HEK293 (cell line): ENCODE measurements around the gene ZNF546.

Experiments
- CTCF ChIA-PET: fragments of 350-600 bp; formaldehyde crosslinking; extraction: SDS; loops from one replicate; lab custom pipeline; 2021; ENCODE audit warnings: antibody characterized with exemption; lab: Yijun Ruan, JAX
- POLR2A ChIA-PET: fragments of 300-600 bp; formaldehyde crosslinking; extraction: SDS; loops from one replicate; lab custom pipeline; 2020; ENCODE audit warnings: antibody characterized with exemption, inconsistent platforms; lab: Yijun Ruan, JAX
- H3K27ac ChIP-seq: fragments of 200-500 bp; sonication (Bioruptor generic); 2 replicates; pipeline ENCODE4 v1.5.1; 2014; ENCODE audit warnings: low read depth, low read length, control low read depth, inconsistent platforms; ENCODE audit errors: extremely low read depth
- H3K36me3 ChIP-seq, 2 experiments: fragments of 200-500 bp in 1 of 2; sonication (Bioruptor generic) in 1 of 2; 1 replicate in 1 of 2; 2 replicates in 1 of 2; pipeline ENCODE4 v1.5.1; 2014 to 2017; ENCODE audit warnings: inconsistent platforms in 2 of 2, low read length in 2 of 2; ENCODE audit not compliant: control insufficient read depth in 2 of 2, insufficient read depth in 1 of 2
- H3K4me1 ChIP-seq: fragments of 200-500 bp; sonication (Bioruptor generic); 2 replicates; pipeline ENCODE4 v1.5.1; 2014; ENCODE audit warnings: mild to moderate bottlenecking, low read length, inconsistent platforms; ENCODE audit not compliant: control insufficient read depth, insufficient read depth
- H3K4me3 ChIP-seq: 2 replicates; pipeline ENCODE4 v1.5.1; 2011; ENCODE audit warnings: low read depth, mild to moderate bottlenecking, control low read depth, low read length, moderate library complexity
- H3K9me3 ChIP-seq: fragments of 200-500 bp; sonication (Bioruptor generic); 2 replicates; pipeline ENCODE4 v1.5.1; 2014; ENCODE audit warnings: low read depth, low read length, inconsistent platforms; ENCODE audit not compliant: control insufficient read depth, insufficient read depth
- EGR2 ChIP-seq: fragments of 450-650 bp; formaldehyde crosslinking; IDR thresholded peaks from 2 replicates; pipeline ENCODE4 v1.5.1; 2016; ENCODE audit warnings: low read depth, missing biosample characterization, missing genetic modification characterization
- GLI4 ChIP-seq: fragments of 450-650 bp; formaldehyde crosslinking; IDR thresholded peaks from 2 replicates; pipeline ENCODE4 v1.5.1; 2016; ENCODE audit warnings: missing biosample characterization, missing genetic modification characterization
- INSM2 ChIP-seq: fragments of 450-650 bp; formaldehyde crosslinking; IDR thresholded peaks from 2 replicates; pipeline ENCODE4 v1.5.1; 2016; ENCODE audit warnings: missing biosample characterization, missing genetic modification characterization
- KLF16 ChIP-seq: fragments of 450-650 bp; formaldehyde crosslinking; IDR thresholded peaks from 2 replicates; pipeline ENCODE4 v1.5.1; 2017; ENCODE audit warnings: missing biosample characterization, missing genetic modification characterization
- PATZ1 ChIP-seq: fragments of 450-650 bp; formaldehyde crosslinking; IDR thresholded peaks from 2 replicates; pipeline ENCODE4 v1.5.1; 2016; ENCODE audit warnings: missing biosample characterization, missing genetic modification characterization
- ZBTB1 ChIP-seq: fragments of 450-650 bp; formaldehyde crosslinking; IDR thresholded peaks from 2 replicates; pipeline ENCODE4 v1.5.1; 2016; ENCODE audit warnings: missing biosample characterization, missing genetic modification characterization
- ZBTB7A ChIP-seq: fragments of 450-650 bp; formaldehyde crosslinking; IDR thresholded peaks from 2 replicates; pipeline ENCODE4 v1.5.1; 2016; ENCODE audit warnings: low read depth, missing biosample characterization, missing genetic modification characterization
- ZFP37 ChIP-seq: fragments of 450-650 bp; formaldehyde crosslinking; IDR thresholded peaks from 2 replicates; pipeline ENCODE4 v1.5.1; 2016; ENCODE audit warnings: missing biosample characterization, missing genetic modification characterization
- ZNF133 ChIP-seq: fragments of 450-650 bp; formaldehyde crosslinking; IDR thresholded peaks from 2 replicates; pipeline ENCODE4 v1.5.1; 2016; ENCODE audit warnings: missing biosample characterization, missing genetic modification characterization
- ZNF140 ChIP-seq: fragments of 450-650 bp; formaldehyde crosslinking; IDR thresholded peaks from 2 replicates; pipeline ENCODE4 v1.5.1; 2016; ENCODE audit warnings: missing biosample characterization, missing genetic modification characterization
- ZNF2 ChIP-seq: fragments of 450-650 bp; formaldehyde crosslinking; IDR thresholded peaks from 2 replicates; pipeline ENCODE4 v1.5.1; 2016; ENCODE audit warnings: missing biosample characterization, missing genetic modification characterization
- ZNF23 ChIP-seq: fragments of 450-650 bp; formaldehyde crosslinking; IDR thresholded peaks from 2 replicates; pipeline ENCODE4 v1.5.1; 2016; ENCODE audit warnings: missing biosample characterization, missing genetic modification characterization, borderline replicate concordance
- ZNF239 ChIP-seq: fragments of 450-650 bp; formaldehyde crosslinking; IDR thresholded peaks from 2 replicates; pipeline ENCODE4 v1.5.1; 2016; ENCODE audit warnings: missing biosample characterization, missing genetic modification characterization
- ZNF335 ChIP-seq: fragments of 450-650 bp; formaldehyde crosslinking; conservative IDR thresholded peaks from 2 replicates; pipeline ENCODE4 v1.5.1; 2016; ENCODE audit warnings: missing biosample characterization, missing genetic modification characterization
- ZNF488 ChIP-seq: fragments of 450-650 bp; formaldehyde crosslinking; IDR thresholded peaks from 2 replicates; pipeline ENCODE4 v1.5.1; 2016; ENCODE audit warnings: missing biosample characterization, missing genetic modification characterization
- ZNF530 ChIP-seq: fragments of 450-650 bp; formaldehyde crosslinking; IDR thresholded peaks from 2 replicates; pipeline ENCODE4 v1.5.1; 2016; ENCODE audit warnings: low read depth, missing biosample characterization, missing genetic modification characterization
- ZNF645 ChIP-seq: fragments of 450-650 bp; formaldehyde crosslinking; IDR thresholded peaks from 2 replicates; pipeline ENCODE4; 2016; ENCODE audit warnings: missing biosample characterization, missing genetic modification characterization
- ZNF664 ChIP-seq: fragments of 450-650 bp; formaldehyde crosslinking; IDR thresholded peaks from 2 replicates; pipeline ENCODE4 v1.5.1; 2016; ENCODE audit warnings: missing biosample characterization, missing genetic modification characterization
- TF ChIP-seq, protein P1 (sequence below): fragments of 450-650 bp; IDR thresholded peaks from 2 replicates; pipeline ENCODE4 v1.5.1; 2018; ENCODE audit warnings: missing biosample characterization, mild to moderate bottlenecking, missing genetic modification characterization
- TF ChIP-seq, protein P2 (sequence below): IDR thresholded peaks from 2 replicates; pipeline ENCODE4 v1.6.1; 2011; ENCODE audit warnings: mild to moderate bottlenecking, low read depth, low read length, borderline replicate concordance
- TF ChIP-seq, protein P3 (sequence below): fragments of 450-650 bp; formaldehyde crosslinking; IDR thresholded peaks from 2 replicates; pipeline ENCODE4 v1.5.1; 2016; ENCODE audit warnings: missing biosample characterization, missing genetic modification characterization, low read depth
- TF ChIP-seq, protein P4 (sequence below): fragments of 450-650 bp; formaldehyde crosslinking; IDR thresholded peaks from 2 replicates; pipeline ENCODE4 v1.5.1; 2016; ENCODE audit warnings: missing biosample characterization, missing genetic modification characterization
- TF ChIP-seq, protein P5 (sequence below): fragments of 450-650 bp; formaldehyde crosslinking; IDR thresholded peaks from 2 replicates; pipeline ENCODE4 v1.5.1; 2016; ENCODE audit warnings: missing biosample characterization, missing genetic modification characterization

ZNF546 gene

GRCh38 chr19:39998501-39998900 is 1.6 kb downstream of the ZNF546 start:
- peaks cover 3 to 55% of the 10 kb centered on the region in 2 experiments for H3K36me3 ChIP-seq
- H3K4me1 ChIP-seq: peaks cover 9% of the 10 kb centered on the region
- TF ChIP-seq ZNF23 (tag by site-specific recombination) (no peak), GLI4 (tag by site-specific recombination) (no peak), ZFP37 (no peak), ZNF488 (tag by site-specific recombination) (no peak), ZNF2 (no peak), ZNF335 (tag by site-specific recombination) (no peak), EGR2 (tag by site-specific recombination) (no peak), KLF16 (no peak)
- TF ChIP-seq, protein P1, sequence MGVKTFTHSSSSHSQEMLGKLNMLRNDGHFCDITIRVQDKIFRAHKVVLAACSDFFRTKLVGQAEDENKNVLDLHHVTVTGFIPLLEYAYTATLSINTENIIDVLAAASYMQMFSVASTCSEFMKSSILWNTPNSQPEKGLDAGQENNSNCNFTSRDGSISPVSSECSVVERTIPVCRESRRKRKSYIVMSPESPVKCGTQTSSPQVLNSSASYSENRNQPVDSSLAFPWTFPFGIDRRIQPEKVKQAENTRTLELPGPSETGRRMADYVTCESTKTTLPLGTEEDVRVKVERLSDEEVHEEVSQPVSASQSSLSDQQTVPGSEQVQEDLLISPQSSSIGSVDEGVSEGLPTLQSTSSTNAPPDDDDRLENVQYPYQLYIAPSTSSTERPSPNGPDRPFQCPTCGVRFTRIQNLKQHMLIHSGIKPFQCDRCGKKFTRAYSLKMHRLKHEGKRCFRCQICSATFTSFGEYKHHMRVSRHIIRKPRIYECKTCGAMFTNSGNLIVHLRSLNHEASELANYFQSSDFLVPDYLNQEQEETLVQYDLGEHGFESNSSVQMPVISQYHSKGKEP (tag by site-specific recombination): no peak
- TF ChIP-seq, protein P2, sequence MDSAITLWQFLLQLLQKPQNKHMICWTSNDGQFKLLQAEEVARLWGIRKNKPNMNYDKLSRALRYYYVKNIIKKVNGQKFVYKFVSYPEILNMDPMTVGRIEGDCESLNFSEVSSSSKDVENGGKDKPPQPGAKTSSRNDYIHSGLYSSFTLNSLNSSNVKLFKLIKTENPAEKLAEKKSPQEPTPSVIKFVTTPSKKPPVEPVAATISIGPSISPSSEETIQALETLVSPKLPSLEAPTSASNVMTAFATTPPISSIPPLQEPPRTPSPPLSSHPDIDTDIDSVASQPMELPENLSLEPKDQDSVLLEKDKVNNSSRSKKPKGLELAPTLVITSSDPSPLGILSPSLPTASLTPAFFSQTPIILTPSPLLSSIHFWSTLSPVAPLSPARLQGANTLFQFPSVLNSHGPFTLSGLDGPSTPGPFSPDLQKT: no peak
- POLR2A ChIA-PET: interaction anchor here (2.2 to 3.1 kb wide), 2 partner anchors 28 to 92 kb away, joined by 11 to 49 read pairs; partner anchors contain the start of genes PSMC4 and ZNF780A
- CTCF ChIA-PET: interaction anchor here (1.4 kb wide), 1 partner anchor 141 kb away, joined by 4 read pairs; no protein-coding TSS in a partner anchor
- H3K4me3 ChIP-seq: no peak overlapping the region
- no peak overlapping the region for H3K27ac ChIP-seq
- peaks cover 4% of the 10 kb centered on the region; the same call in 1 of the 2 replicates for H3K9me3 ChIP-seq

DNA sequence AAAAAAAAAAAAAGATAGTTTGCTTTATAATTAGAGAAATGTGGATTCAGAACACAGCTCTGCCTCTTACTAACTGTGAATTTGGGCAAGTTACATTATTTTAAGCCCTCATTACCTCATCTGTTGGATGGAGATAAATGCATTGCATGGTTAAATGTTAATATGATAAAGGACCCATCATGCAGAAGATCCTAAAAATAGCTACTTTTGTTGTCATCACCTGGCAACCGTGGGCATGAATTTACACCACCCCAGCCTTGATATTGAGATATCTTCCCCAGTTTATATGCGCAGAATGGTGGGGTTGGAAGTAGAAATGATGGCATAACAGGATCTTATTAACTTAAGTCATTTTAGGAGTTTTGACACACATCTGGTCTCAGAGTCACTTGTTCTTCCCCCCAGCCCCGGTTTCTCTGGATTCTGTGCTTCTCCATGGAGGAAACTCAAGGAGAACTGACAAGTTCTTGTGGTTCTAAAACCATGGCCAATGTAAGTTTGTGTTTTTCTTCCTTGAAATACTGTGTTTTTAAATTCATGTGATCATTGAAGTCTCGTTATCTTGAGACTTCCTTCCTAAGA is 8.9 kb downstream of the ZNF546 start:
- Histone ChIP-seq H3K4me3 (no peak overlapping the region), H3K36me3 (peaks cover 50 to 81% of the 10 kb centered on the region in 2 experiments), H3K4me1 (no peaks in the 10 kb centered on the region), H3K9me3 (peaks cover 16% of the 10 kb centered on the region), H3K27ac (no peak overlapping the region)
- ChIA-PET POLR2A (no interaction called here), CTCF (interaction anchor here (0.6 kb wide), 2 partner anchors 473 to 1641 kb away, joined by 4 read pairs; partner anchors contain the start of gene EID2B)
- TF ChIP-seq PATZ1 (tag by site-specific recombination) (no peak), ZNF133 (tag by site-specific recombination) (no peak), ZNF664 (tag by site-specific recombination) (no peak), ZNF239 (no peak), ZNF140 (tag by site-specific recombination) (no peak), ZBTB7A (tag by site-specific recombination) (no peak), ZNF645 (tag by site-specific recombination) (no peak), INSM2 (tag by site-specific recombination) (no peak), ZBTB1 (no peak), ZNF530 (no peak)
- TF ChIP-seq, protein P3, sequence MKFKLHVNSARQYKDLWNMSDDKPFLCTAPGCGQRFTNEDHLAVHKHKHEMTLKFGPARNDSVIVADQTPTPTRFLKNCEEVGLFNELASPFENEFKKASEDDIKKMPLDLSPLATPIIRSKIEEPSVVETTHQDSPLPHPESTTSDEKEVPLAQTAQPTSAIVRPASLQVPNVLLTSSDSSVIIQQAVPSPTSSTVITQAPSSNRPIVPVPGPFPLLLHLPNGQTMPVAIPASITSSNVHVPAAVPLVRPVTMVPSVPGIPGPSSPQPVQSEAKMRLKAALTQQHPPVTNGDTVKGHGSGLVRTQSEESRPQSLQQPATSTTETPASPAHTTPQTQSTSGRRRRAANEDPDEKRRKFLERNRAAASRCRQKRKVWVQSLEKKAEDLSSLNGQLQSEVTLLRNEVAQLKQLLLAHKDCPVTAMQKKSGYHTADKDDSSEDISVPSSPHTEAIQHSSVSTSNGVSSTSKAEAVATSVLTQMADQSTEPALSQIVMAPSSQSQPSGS (tag by site-specific recombination): no peak
- TF ChIP-seq, protein P4, sequence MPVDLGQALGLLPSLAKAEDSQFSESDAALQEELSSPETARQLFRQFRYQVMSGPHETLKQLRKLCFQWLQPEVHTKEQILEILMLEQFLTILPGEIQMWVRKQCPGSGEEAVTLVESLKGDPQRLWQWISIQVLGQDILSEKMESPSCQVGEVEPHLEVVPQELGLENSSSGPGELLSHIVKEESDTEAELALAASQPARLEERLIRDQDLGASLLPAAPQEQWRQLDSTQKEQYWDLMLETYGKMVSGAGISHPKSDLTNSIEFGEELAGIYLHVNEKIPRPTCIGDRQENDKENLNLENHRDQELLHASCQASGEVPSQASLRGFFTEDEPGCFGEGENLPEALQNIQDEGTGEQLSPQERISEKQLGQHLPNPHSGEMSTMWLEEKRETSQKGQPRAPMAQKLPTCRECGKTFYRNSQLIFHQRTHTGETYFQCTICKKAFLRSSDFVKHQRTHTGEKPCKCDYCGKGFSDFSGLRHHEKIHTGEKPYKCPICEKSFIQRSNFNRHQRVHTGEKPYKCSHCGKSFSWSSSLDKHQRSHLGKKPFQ (tag by site-specific recombination): no peak
- TF ChIP-seq, protein P5, sequence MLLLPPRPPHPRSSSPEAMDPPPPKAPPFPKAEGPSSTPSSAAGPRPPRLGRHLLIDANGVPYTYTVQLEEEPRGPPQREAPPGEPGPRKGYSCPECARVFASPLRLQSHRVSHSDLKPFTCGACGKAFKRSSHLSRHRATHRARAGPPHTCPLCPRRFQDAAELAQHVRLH: no peak
